Left renal cortex interstitium (tissue), 4 donors: Measurements from ENCODE around the gene CGB3. TPM values are rescaled to one million over a fixed set of nuclear protein-coding genes. Genes with fewer than 3 reads are reported as not detected.
"Not testable (repeated sequence)": the region's sequence is repeated elsewhere in the genome, so short reads cannot be mapped to it uniquely, and the experiment has no call there.

Source experiments
- DNase-seq, 4 donors: peaks; one replicate each; pipeline ENCODE4 v3.0.0-alpha.2; 2013; ENCODE audit warnings: low read depth in 4 of 4, low spot score in 2 of 4, missing footprints in 1 of 4
- polyA plus RNA-seq, 4 donors: library from polyadenylated mRNA; unstranded; fragments of 120-200 nt; gene quantifications; one replicate each; pipeline ENCODE4 v1.2.1, GENCODE V29; 2013; ENCODE audit not compliant: insufficient read length in 4 of 4

CGB3 gene
- polyA plus RNA-seq, 4 donors: 0.16 TPM; not detected in 3

- DNase-seq: not testable (repeated sequence)
Observed at GRCh38 chr19:49043548-49043947, 19.4 kb upstream of the CGB3 start, which contains the start of gene CGB5. TSS of gene CGB5 (plus strand) at chr19:49043848. CDS start at chr19:49044210, 362 bp downstream.

DNA sequence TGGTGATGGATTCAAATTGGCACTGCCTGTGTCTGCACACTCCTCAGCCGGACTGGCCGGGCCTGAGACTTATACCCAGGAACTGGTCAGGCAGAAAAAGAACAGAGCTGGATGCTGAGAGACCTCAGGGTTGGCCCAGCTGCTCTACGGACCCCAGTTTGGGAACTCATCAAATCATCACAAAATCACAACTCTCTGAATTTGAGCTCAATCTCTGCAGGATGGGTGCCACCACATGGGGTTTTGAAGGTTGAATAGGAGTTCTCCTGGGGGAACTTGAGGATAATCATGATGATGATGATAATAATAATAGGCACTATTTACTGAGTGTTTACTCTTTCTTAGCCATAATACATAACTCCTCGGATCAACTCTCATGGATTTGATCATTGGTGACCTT is 18.5 kb upstream of the CGB3 start:
- DNase-seq: not testable (repeated sequence)

- DNase-seq: no peak
Observed at GRCh38 chr19:49042177-49042576, 18.0 kb upstream of the CGB3 start.

- DNase-seq: not testable (repeated sequence)
Observed at GRCh38 chr19:49039736-49040135, 15.6 kb upstream of the CGB3 start.

DNA sequence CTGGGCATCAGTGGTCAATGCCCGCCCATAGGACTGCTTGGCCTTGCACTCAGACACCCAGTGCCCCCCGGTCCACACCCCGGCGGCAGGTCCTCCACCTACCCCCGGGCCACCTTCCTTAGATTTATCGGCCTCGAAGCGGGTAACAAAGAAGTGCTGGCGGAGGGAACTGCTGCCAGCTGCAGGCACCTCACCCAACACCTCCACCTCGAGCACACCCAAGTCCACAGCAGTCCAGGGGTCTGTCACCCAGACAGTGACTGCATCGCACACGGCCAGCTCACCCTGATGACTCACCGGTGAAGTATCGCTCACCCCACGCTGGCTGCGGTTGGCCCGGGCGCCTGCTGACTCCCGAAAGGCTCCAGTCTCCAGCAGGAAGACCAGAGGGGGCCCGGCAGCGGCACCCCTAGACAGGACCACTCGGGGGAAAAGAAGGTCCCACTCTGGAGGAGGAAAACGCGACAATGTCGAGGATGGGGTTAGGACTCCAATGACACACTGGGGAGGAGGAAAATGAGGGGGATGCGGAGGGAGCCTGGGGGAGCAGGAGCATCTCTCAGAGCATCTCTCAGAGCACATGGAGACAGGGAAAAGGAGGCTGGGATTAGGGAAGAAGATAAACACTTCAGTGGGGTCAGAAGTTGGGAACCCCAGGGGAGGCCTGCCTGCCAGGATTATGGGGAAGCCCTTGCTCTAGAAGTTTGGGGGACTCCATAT is 14.6 kb upstream of the CGB3 start:
- not testable (repeated sequence) for DNase-seq

DNA sequence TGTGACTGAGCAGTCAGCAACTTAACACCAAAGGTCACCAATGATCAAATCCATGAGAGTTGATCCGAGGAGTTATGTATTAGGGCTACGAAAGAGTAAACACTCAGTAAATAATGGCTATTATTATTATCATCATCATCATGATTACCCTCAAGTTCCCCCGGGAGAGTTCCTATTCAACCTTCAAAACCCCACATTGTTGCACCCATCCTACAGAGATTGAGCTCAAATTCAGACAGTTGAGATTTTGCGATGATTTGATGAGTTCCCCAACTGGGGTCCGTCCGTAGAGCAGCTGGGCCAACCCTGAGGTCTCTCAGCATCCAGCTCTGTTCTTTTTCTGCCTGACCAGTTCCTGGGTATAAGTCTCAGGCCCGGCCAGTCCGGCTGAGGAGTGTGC is 14.0 kb upstream of the CGB3 start:
- not testable (repeated sequence) for DNase-seq

GRCh38 chr19:49036815-49037214 is 12.7 kb upstream of the CGB3 start, which contains the start of gene CGB1:
TSS of gene CGB1 (minus strand) at chr19:49036895. CDS start at chr19:49036711, 184 bp downstream.
- DNase-seq: not testable (repeated sequence)

DNA sequence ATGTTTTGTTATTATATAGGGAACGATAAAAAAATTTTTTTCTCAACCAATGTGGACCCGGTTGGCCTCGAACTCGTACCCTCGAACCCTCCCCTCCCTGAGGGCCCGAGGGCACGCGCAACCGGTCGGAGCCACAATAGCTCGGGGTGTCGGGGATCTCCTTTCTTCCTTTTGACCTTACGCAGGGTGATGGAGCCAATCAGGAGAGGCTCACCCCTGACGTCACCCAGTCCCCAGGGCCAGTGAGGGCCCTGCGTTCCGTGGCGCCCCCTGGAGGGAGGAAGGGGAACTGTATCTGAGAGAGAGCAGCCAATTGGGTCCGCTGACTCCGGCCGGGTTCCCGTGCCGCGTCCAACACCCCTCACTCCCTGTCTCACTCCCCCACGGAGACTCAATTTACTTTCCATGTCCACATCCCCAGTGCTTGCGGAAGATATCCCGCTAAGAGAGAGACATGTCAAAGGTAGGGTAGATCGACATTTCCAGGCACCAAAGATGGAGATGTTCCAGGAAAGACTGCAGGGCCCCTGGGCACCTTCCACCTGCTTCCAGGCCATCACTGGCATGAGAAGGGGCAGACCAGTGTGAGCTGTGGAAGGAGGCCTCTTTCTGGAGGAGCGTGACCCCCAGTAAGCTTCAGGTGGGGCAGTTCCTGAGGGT is 7.6 kb upstream of the CGB3 start, which contains the start of gene CGB2:
Gene CGB2 (plus strand): TSS at position 249 of the 660 bp plus-strand sequence. CDS start 206 bp downstream, at position 455.
- DNase-seq: not testable (repeated sequence)

DNA sequence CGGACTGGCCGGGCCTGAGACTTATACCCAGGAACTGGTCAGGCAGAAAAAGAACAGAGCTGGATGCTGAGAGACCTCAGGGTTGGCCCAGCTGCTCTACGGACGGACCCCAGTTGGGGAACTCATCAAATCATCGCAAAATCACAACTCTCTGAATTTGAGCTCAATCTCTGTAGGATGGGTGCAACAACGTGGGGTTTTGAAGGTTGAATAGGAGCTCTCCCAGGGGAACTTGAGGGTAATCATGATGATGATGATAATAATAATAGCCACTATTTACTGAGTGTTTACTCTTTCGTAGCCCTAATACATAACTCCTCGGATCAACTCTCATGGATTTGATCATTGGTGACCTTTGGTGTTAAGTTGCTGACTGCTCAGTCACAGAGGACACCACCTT is 6.2 kb upstream of the CGB3 start:
- DNase-seq: not testable (repeated sequence)

- not testable (repeated sequence) for DNase-seq
Observed at GRCh38 chr19:49029749-49030148, 5.6 kb upstream of the CGB3 start.

DNA sequence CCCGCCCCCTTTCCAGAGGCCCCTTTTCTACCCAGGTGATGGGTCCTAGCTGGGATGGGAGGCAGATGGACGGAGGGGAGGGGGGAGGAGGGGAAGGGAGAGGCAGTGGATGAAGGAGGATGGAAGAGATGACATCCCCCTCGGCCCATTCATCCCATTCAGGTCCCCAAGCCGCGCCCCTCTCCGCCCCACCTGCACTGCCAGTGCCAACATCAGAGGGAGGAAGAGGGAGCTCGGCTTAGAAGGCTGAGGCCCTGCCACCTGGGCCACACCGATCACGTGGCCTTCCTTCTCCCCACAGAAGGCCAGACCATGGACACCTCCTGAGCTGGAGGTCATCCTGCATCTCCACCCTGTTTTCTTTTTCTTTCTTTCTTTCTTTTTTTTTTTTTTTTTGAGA is 4.6 kb upstream of the CGB3 start:
- DNase-seq: not testable (repeated sequence)

DNA sequence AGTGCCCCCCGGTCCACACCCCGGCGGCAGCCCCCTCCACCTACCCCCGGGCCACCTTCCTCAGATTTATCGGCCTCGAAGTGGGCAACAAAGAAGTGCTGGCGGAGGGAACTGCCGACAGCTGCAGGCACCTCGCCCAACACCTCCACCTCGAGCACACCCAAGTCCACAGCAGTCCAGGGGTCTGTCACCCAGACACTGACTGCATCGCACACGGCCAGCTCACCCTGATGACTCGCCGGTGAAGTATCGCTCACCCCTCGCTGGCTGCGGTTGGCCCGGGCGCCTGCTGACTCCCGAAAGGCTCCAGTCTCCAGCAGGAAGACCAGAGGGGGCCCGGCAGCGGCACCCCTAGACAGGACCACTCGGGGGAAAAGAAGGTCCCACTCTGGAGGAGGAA is 1.5 kb upstream of the CGB3 start:
- not testable (repeated sequence) for DNase-seq

DNA sequence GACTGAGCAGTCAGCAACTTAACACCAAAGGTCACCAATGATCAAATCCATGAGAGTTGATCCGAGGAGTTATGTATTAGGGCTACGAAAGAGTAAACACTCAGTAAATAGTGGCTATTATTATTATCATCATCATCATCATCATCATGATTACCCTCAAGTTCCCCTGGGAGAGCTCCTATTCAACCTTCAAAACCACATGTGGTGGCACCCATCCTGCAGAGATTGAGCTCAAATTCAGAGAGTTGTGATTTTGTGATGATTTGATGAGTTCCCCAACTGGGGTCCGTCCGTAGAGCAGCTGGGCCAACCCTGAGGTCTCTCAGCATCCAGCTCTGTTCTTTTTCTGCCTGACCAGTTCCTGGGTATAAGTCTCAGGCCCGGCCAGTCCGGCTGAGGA is 955 bp upstream of the CGB3 start:
- DNase-seq: not testable (repeated sequence)

DNA sequence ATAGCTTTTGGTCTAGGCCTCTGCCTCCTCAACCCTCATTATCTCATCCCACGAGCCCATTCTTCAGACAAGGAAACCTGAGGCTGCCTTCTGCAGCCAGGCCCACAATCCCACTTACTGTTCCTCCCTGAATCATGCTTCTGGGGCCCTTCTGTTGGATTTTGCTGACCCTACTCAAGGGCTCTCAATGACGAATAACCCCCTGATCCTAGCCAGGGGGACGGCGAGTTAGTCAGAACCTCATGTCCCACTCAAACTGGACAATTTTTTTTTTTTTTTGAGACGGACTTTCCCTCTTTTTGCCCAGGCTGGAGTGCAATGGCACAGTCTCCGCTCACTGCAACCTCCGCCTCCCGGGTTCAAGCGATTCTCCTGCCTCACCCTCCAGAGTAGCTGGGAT is 2.0 kb downstream of the CGB3 start:
- DNase-seq: no peak

DNA sequence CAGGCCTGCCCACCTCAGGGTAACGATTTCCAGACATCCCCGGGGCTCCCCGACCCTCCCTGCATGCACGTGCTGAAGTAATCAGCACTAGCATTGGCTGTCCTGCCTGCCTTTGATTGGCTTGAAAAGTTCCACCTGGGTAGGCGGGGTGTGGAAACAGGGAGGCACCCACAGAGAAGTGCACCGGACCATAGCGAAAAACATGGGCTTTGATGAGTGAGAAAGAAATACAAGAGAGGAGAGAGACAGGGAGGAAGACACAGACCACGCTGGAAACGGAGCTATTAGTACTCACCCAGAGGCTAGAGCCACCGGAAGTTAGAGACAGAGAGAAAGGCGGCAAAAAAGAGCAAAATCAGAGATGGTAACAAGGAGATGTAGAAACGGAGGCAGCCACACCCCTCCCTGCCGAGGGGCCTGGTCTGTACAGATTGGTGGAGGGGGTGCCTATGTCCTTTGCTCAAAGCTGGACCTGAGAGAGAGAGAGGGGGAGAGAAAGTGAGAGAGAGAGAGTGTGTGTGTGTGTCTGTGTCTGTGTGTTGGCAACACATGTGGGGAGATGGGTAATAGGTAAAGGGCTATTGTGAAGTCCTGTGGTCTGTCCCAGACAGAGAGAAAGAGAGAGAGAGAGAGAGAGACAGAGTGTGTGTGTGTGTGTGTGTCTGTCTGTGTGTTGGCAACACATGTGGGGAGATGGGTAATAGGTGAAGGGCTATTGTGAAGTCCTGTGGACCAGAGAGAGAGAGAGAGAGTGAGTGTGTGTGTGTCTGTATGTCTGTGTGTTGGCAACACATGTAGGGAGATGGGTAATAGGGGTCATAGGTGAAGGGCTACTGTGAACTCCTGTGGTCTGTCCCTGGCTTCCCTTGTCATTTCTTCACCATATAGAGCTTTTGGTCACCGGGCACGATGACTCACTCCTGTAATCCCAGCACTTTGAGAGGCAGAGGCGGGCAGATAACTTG is 2.9 kb downstream of the CGB3 start:
- no peak for DNase-seq

DNA sequence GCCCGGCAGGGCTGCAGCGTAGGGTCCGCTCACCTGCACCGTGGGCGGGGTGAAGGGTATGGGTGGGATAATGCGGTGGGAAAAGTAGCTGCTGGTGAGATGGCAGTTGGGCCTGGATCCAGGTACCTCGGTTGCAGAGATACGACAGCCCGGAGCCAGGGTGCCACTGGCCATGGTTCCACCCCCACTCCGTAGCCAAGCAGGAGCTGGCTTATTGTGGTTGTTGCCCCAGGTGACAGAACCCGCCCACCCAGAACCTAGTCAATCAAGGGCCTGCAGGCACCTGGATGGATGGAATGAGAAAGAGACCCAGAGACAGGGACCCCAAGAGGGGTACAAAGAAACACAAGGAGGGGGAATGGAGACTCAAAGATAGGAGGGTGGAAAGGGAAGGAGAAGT is 3.8 kb downstream of the CGB3 start:
- no peak for DNase-seq

DNA sequence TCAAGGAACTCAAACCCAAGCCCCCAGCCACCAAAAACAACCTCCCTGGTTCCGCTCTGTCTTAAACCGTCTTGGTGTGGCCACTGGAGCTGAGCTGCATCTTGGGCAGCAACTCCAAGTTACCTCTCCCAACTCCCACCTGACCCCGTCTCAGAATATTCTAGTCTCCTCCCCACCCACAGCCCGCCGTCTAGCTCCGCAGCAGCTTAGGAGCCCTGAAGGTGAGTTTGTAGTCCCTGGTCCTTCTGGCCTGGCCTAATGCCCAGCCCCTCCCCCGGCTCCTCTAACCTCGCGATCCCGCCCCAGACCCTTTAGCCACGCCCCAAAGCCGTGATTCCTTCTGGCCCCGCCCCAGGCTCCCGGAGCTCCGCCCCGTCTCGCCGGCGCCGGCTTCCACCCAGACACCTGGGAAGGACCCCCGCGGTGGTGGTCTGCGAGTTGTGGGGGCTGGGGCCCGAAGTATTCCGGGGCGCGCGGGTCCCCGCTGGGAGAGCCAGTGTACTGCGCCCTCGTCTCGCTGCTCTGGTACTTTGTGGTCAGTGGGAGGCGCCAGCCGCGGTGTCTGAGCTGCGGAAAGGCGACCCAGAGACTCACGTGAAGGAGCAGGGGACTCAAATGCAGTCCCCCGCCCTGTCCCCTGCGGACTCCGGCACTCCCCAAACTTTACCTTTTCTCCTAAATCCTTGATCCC is 4.7 kb downstream of the CGB3 start:
- DNase-seq: no peak

DNA sequence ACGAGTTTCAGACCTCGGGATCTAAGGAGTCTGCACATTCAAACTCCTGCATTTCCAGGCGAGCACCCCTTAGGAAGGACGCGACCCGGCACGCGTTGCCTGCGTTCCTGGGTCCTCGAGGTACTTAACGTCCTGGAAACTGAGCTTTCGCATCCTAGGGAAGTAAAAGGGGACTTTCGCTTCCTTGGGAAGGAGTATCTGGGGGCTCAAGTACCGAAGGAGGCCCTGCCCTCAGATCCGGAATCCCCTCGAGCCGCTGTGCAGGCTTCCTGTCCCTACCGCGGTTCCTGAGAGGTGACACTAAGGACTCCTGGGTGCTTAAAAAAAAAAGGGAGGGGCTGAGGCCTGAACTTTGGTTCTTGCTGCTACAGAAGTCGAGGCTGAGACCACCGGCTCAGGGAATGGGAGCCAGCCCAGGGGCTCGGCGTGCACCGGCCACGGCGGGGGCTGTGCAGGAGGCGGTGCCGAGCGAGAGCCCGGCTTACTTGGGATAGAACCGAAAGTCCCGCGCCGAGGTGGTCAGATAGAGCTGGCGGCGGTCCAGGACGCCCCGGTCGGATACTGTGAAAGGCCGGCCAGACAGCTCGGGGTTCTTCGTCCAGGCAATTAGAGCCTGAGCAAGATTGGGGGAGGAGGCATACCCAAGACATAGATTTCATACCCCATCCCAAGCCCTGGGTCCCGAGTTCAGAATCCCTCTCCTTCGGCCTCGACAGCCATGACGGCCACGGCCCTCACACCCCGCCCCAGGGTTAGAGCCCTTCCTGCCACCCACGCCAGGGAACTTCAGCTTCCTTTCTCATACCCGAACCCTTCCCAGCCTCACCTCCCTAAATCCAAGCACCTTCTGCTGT is 5.5 kb downstream of the CGB3 start:
- DNase-seq: not testable (repeated sequence)

DNA sequence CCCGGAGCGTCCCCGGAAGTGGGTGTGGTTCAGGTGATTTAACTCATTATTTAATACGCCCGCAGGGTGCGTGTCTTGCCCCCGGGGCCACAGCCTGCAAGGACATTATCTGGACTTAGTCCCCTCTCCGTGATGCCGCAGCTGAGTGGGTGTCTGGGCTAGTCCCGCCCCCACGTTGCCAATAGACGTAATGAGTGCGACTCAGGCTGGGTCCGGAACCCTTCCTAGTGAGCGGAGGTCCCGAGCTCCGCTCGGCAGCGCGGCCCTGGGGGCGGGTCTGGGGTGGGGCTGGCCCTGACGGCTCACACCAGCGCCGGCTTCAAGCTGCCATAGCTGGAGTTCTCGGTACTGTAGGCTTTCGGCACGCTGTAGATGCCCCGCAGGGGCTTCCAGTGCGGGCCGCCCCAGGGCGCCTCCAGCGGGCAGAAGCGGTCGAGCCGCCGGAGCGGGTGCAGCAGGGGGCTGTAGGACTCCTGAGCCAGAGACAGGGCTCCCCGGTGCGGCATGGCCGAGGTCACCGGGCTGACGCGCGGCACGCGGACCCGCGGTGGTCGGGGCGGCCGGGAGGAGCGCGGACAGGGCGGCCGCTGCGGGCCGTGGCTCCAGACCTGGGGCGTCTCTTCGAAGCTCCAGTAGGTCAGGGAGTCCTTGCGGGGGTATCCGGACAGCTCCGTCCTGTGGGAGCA is 6.3 kb downstream of the CGB3 start:
- DNase-seq: no peak
